ENCODE data around the gene UCKL1.

Gene UCKL1

GRCh38 chr20:63982937-63983336 lies 26.7 kb upstream of the UCKL1 start:
- no peak for TF ChIP-seq FOXA1 (IDR thresholded peaks at IDR 0.05)
- no peak for TF ChIP-seq TARDBP (IDR thresholded peaks at IDR 0.05)
- no peak for TF ChIP-seq FOXK2 (IDR thresholded peaks at IDR 0.05)
- no peak for TF ChIP-seq ARNT (IDR thresholded peaks at IDR 0.05)
- TF ChIP-seq ELF4 (IDR thresholded peaks at IDR 0.05): no peak
- no peak for TF ChIP-seq L3MBTL2 (conservative IDR thresholded peaks at IDR 0.05)
- TF ChIP-seq SP1 (IDR thresholded peaks at IDR 0.05): no peak
- no peak for TF ChIP-seq PKNOX1 (IDR thresholded peaks at IDR 0.05)
- no peak for TF ChIP-seq SUZ12 (IDR thresholded peaks at IDR 0.05)
- no peak for TF ChIP-seq LEF1 (IDR thresholded peaks at IDR 0.05; ENCODE audit: borderline replicate concordance)
- TF ChIP-seq BHLHE40 (IDR thresholded peaks at IDR 0.05; ENCODE audit: borderline replicate concordance): no peak
- TF ChIP-seq FOXM1 (IDR thresholded peaks at IDR 0.05; ENCODE audit: borderline replicate concordance): no peak
- no peak for TF ChIP-seq NFRKB (IDR thresholded peaks at IDR 0.05)
- no peak for TF ChIP-seq ZNF384 (IDR thresholded peaks at IDR 0.05)
- TF ChIP-seq CTBP1 (IDR thresholded peaks at IDR 0.05; ENCODE audit: borderline replicate concordance): no peak
- no peak for TF ChIP-seq HDGF (IDR thresholded peaks at IDR 0.05; ENCODE audit: borderline replicate concordance)
- DNase-seq (ENCODE audit: extremely low spot score): no peak
- POLR2A ChIA-PET: no interaction called here
- CTCF ChIA-PET: interaction anchor here (1.0 kb wide), 1 partner anchor 19 kb away, joined by 3 read pairs; no protein-coding TSS in a partner anchor

- TF ChIP-seq HDGF (IDR thresholded peaks at IDR 0.05; ENCODE audit: borderline replicate concordance) (no peak), L3MBTL2 (conservative IDR thresholded peaks at IDR 0.05) (peak; percentile 63), PKNOX1 (IDR thresholded peaks at IDR 0.05) (peak; percentile 26; the same call in 1 of the 2 replicates), ELF4 (IDR thresholded peaks at IDR 0.05) (peak; percentile 83)
- peak; percentile 98 for DNase-seq (ENCODE audit: extremely low spot score)
- POLR2A ChIA-PET: interaction anchor here (0.5 to 2.3 kb wide), 15 partner anchors 10 to 444 kb away, joined by 3 to 13 read pairs (median 3); partner anchors contain the start of genes LKAAEAR1, PTK6, RTEL1 and TCEA2
- CTCF ChIA-PET: interaction anchor here (0.6 to 2.1 kb wide), 10 partner anchors 11 to 436 kb away, joined by 3 to 7 read pairs (median 4); partner anchors contain the start of gene TCEA2
Observed at GRCh38 chr20:63980806-63981728, 24.9 kb upstream of the UCKL1 start, which contains the start of gene PRPF6. TSS of gene PRPF6 (plus strand) at chr20:63981132. CDS start at chr20:63981246, 114 bp downstream.

- ChIA-PET CTCF (interaction anchor here (0.6 to 2.1 kb wide), 11 partner anchors 12 to 435 kb away, joined by 3 to 7 read pairs (median 4); partner anchors contain the start of gene TCEA2), POLR2A (interaction anchor here (0.5 to 2.3 kb wide), 15 partner anchors 10 to 443 kb away, joined by 3 to 13 read pairs (median 3); partner anchors contain the start of genes LKAAEAR1, PTK6, RTEL1 and TCEA2)
- TF ChIP-seq L3MBTL2 (conservative IDR thresholded peaks at IDR 0.05) (no peak), HDGF (IDR thresholded peaks at IDR 0.05; ENCODE audit: borderline replicate concordance) (no peak; the same call in 1 of the 2 replicates), CTBP1 (IDR thresholded peaks at IDR 0.05; ENCODE audit: borderline replicate concordance) (no peak), NFRKB (IDR thresholded peaks at IDR 0.05) (no peak), SUZ12 (IDR thresholded peaks at IDR 0.05) (no peak), PKNOX1 (IDR thresholded peaks at IDR 0.05) (no peak), LEF1 (IDR thresholded peaks at IDR 0.05; ENCODE audit: borderline replicate concordance) (no peak), TARDBP (IDR thresholded peaks at IDR 0.05) (no peak), FOXK2 (IDR thresholded peaks at IDR 0.05) (no peak), FOXA1 (IDR thresholded peaks at IDR 0.05) (no peak), SP1 (IDR thresholded peaks at IDR 0.05) (no peak)
- DNase-seq (ENCODE audit: extremely low spot score): no peak
Observed at GRCh38 chr20:63980317-63980805, 24.1 kb upstream of the UCKL1 start.

- no peak for TF ChIP-seq SUZ12 (IDR thresholded peaks at IDR 0.05)
- TF ChIP-seq FOXK2 (IDR thresholded peaks at IDR 0.05): no peak
- no peak for TF ChIP-seq PKNOX1 (IDR thresholded peaks at IDR 0.05)
- TF ChIP-seq ARNT (IDR thresholded peaks at IDR 0.05): no peak
- TF ChIP-seq FOXM1 (IDR thresholded peaks at IDR 0.05; ENCODE audit: borderline replicate concordance): no peak
- DNase-seq (ENCODE audit: extremely low spot score): peak; percentile 47
- CTCF ChIA-PET: interaction anchor here (0.6 to 2.1 kb wide), 7 partner anchors 12 to 459 kb away, joined by 3 to 7 read pairs (median 4); partner anchors contain the start of gene TCEA2
- POLR2A ChIA-PET: interaction anchor here (1.0 to 2.3 kb wide), 7 partner anchors 11 to 459 kb away, joined by 3 to 13 read pairs (median 5); partner anchors contain the start of genes LKAAEAR1, PPDPF, TCEA2 and TPD52L2
Observed at GRCh38 chr20:63979557-63980316, 23.5 kb upstream of the UCKL1 start, which contains the start of gene SAMD10. TSS of gene SAMD10 (minus strand) at chr20:63979642. CDS start at chr20:63979467, 175 bp downstream.
